SK-MEL-5 (cell line): ENCODE results near the gene FLVCR2. TPM values are rescaled to one million over a fixed set of nuclear protein-coding genes. Genes with fewer than 3 reads are reported as not detected.

Experiments
- DNase-seq: peaks from one replicate; pipeline ENCODE4 v3.0.0-alpha.2; 2016; ENCODE audit warnings: low read depth, low spot score
- in situ Hi-C: cut with HindIII; loops from 2 replicates; pipeline ENCODE4 v1.10.0; 2016; ENCODE audit warnings: low sequenced_read_pairs, high pct_unique_total_duplicates, low pct_unique_long_range_greater_than_20kb
- total RNA-seq: library from RNA; depleted of rRNA; stranded (reverse); fragments of >200 nt; shearing (Covaris generic); gene quantifications from 2 replicates; pipeline ENCODE4 v1.2.3, GENCODE V29; 2014

The FLVCR2 gene
- total RNA-seq, 1 experiment from 2014 or later, result 2.6 TPM

DNA sequence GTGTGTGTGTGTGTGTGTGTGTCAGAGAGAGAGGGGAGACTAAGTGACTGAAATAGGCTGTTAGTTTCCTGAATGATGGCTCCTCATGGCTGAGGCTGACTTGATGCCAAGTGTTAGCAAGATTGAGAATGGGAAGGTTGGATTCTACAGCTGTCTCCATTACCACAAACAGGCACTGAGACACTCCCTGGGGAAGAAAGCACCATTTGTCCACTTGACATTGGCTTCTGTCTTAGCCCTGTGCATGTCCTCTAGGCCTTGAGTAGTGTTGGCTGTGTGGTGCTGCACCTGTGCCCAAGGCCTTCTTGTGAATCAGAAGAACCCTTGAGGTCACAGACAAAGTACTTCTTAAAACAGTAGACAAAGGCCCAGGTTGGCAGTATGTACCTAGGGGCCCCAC, 66.6 kb downstream of the FLVCR2 start:
- in situ Hi-C loops, result no loop called here

GRCh38 chr14:75646762-75647161, 68.3 kb downstream of the FLVCR2 start:
- in situ Hi-C loops, result no loop called here
- no peak for DNase-seq

More for the DNA sequence above, 66.6 kb downstream of the FLVCR2 start:
- no peak for DNase-seq

GRCh38 chr14:75647640-75648039, 69.2 kb downstream of the FLVCR2 start:
- in situ Hi-C loops, result no loop called here
- no peak for DNase-seq

- no peak for DNase-seq
- in situ Hi-C loops, result no loop called here
Observed at GRCh38 chr14:75648066-75648838, 69.8 kb downstream of the FLVCR2 start.

DNA sequence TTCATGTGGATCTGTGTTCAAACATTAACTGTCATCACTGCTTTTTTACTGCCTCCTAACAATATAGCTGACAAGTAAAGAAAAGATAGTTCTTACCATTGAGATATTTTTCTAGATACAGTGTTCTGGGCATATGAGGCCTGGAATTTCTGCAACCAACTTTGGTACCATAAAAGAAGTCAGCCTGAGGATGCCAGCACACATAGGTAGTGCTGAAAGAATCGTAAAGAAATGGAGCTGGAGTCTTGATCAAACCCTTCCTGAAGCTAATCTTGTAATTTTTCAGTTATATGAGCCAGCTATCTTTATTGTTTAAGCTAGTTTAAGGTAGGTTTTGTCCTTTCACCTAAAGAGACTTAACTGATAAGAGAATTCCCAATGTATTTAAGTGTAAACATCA, 70.9 kb downstream of the FLVCR2 start:
- DNase-seq, result no peak
- in situ Hi-C loops, result no loop called here

DNA sequence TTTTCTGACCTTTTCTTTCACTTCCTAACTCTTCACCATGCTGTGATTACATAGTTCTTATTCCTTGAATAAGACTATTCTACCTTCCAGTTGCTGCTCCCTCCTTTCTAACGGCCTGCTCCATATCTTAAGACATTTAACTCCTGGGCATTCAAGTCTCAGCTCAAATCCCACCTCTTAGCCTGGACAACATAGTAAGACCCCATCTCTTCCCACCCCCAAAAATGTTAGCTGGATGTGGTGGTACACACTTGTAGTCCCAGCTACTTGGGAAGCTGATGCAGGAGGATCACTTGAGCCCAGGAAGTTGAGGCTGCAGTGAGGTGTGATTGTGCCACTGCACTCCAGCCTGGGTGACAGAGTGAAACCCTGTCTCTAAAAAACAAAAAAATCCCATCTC, 71.4 kb downstream of the FLVCR2 start:
- in situ Hi-C loops, result no loop called here

GRCh38 chr14:75650253-75651058, 72.0 kb downstream of the FLVCR2 start:
- in situ Hi-C loops, result no loop called here
- no peak for DNase-seq

More for the DNA sequence above, 71.4 kb downstream of the FLVCR2 start:
- DNase-seq, result no peak

GRCh38 chr14:75653563-75653962, 75.1 kb downstream of the FLVCR2 start:
- no peak for DNase-seq
- in situ Hi-C loops, result no loop called here

DNA sequence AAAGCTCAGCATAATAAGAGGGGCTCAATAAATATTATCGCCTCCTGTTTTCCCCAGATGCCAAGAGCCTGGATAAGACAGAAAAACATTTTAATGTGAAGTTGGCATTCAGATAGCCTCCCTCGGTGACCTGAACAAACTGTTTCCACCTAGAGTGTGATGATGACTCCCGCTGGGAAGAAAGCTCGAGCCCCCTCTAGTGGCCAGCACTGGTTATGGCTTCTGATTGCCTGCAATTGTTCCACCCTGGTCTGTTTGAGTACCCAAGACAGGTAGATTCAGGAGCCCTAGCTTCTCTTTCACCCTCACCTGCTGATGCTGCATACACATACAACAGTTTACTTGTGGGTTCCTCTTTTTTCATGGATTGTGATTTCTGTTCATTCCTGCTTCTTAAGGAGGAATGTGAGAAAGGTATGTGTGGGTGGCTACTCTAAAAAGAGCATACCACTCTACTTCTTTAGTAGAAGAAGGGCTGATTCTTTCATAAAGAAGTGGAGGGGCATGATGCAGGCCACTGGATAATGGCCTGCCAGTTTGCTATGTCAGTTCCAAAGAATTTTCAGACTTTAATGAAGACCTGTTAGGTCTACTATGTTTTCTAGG, 75.8 kb downstream of the FLVCR2 start:
- in situ Hi-C loops, result no loop called here

GRCh38 chr14:75655235-75655634, 76.8 kb downstream of the FLVCR2 start:
- in situ Hi-C loops, result no loop called here
- no peak for DNase-seq

More for the DNA sequence above, 75.8 kb downstream of the FLVCR2 start:
- peak; percentile 73 for DNase-seq

GRCh38 chr14:75657331-75657730, 78.9 kb downstream of the FLVCR2 start:
- in situ Hi-C loops, result no loop called here
- DNase-seq, result no peak

- no peak for DNase-seq
- in situ Hi-C loops, result no loop called here
Observed at GRCh38 chr14:75658957-75659356, 80.5 kb downstream of the FLVCR2 start.

GRCh38 chr14:75660238-75660629, 81.8 kb downstream of the FLVCR2 start:
- in situ Hi-C loops, result no loop called here
- DNase-seq, result no peak

DNA sequence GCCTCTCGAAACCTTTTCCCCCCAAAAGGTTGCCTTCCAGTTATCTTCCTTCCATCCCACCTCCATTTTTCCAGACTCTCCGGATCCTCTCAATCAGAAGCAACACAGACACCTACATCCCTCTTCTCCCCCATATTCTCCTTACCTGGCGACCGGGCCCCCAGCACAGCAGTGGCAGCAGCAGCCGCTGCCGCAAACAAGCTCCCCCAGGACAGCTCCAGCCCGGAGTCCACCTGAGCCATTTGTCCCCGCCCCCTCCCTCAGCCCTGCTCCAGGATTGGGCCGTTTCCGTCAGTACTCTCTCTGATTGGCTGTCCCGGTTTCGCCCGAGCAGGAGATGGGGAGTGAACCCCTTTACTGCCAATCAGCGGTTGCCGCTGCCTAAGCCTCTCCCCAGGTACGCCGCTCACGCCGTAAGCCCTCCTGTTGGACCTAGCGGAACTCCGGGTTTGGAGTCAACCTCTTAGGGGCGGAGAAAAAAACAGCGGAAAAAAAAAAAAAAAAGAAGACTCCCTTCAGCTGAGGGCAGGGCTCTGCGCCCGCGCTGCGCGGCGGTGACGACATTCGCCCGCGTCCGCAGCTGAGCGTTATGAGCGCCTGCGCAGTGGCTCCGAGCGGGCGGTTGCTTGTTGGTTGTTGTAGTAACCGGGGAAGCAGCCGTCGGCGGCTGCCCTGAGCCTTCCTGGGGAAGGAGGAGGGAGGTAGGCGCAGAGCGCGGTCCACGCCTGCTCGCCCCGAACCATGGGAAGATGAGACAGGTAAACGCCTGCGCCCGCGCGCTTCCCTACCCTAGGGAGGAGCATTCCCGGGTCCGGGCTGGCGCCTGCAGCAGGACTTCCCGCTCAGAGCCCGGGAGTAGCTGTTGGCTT, 82.4 kb downstream of the FLVCR2 start, which contains the start of the genes ERG28 and TTLL5:
ERG28 (minus strand) TSS at position 247 of the 869 bp plus-strand sequence. CDS start 3,374 bp downstream, outside the sequence.
TTLL5 (plus strand) TSS at position 617 of the 869 bp plus-strand sequence. CDS start 1,904 bp downstream, outside the sequence.
- peak; percentile 97 for DNase-seq
- in situ Hi-C loops, result no loop called here

DNA sequence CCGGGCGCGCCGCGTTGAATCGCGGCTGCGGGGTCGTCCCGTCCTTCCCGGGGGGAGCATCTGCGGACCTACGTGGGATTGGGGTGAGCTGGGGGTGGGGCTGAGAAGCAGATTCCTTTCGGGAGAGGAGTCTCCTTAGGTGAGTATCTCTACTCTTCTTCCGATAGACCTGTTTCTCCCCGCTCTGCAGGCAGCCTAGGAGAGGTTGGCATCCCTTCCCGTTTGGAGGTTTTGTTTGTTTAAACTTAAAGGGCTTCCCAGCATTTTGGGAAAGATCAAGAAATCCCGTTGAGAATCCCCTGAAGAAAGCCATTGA, 83.0 kb downstream of the FLVCR2 start:
- in situ Hi-C loops, result no loop called here
- DNase-seq, result no peak

- DNase-seq, result no peak
- in situ Hi-C loops, result no loop called here
Observed at GRCh38 chr14:75662966-75663365, 84.5 kb downstream of the FLVCR2 start.

GRCh38 chr14:75667099-75667765, 88.8 kb downstream of the FLVCR2 start:
- in situ Hi-C loops, result no loop called here
- no peak for DNase-seq
